GM19468 (cell line): ENCODE data around the gene TBCD.

Experiments used
- ATAC-seq: cut with Tn5 transposase; IDR thresholded peaks from one replicate; pipeline ENCODE4 v1.9.1; 2021; ENCODE audit warnings: mild to moderate bottlenecking, moderate library complexity, moderate number of reproducible peaks; ENCODE audit not compliant: unreplicated experiment; ENCODE audit errors: extremely low read depth

The TBCD gene

GRCh38 chr17:82927661-82928601 lies 176.1 kb downstream of the TBCD start:
- ATAC-seq = no peak

DNA sequence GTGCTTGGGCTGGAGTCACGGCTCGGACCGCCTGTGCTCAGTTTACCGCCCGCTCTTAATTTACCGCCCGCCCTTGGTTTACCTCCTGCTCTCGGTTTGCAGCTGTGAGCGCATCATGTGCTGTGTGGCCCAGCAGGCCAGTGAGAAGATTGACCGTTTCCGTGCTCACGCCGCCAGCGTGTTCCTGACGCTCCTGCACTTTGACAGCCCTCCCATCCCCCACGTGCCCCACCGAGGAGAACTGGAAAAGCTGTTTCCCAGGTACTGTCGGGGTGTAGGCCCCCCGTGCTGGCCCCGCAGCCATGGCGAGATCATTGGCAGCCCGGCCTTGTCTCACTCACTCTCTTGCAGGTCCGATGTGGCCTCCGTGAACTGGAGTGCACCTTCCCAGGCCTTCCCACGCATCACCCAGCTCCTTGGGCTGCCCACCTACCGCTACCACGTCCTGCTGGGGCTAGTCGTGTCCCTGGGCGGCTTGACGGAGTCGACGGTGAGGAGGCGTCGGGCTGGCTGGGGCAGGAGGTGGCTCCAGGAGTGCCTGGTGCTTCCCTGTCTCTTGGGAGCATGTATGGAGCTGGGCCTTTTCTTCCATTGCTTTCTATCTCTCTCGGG lies 177.3 kb downstream of the TBCD start:
- ATAC-seq = no peak

GRCh38 chr17:82929676-82930042 lies 177.8 kb downstream of the TBCD start:
- no peak for ATAC-seq

DNA sequence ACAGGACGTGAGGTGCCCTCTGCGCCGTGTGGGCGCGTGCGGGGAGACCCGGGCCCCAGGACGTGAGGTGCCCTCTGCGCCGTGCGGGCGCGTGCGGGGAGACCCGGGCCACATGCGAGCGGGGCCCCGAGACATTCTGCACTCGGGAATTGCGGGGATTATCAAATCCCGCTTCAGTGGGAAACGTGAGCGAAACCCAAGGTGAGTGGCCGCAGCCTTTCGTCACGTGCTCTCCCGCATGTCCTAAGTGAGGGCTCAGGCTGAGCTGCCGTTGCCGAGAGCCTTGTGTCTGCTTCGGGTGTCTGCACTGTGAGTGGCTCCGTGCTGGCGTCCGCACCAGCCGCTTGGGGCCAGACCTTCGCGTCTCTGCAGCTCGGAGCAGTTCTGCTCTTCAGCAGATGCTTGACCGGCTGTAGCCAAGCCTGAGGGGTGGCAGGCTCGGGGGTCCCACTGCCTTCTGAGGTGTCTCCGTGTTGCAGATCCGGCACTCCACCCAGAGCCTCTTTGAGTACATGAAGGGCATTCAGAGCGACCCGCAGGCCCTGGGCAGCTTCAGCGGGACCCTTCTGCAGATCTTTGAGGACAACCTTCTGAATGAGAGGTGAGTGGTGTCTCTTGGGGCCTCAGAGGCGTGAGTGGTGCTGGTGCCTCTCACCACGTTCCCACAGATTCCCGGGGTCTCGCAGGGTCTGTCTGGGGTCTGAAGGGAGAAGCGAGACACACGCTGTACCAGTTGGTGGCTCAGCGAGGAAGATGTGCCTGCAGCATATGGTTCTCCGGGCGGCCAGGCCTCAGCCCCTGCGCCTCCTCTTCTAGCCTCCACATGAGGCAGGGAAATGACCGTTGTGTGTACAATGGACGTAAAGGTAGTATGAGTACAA lies 178.4 kb downstream of the TBCD start:
- no peak for ATAC-seq

GRCh38 chr17:82930924-82931698 lies 179.2 kb downstream of the TBCD start:
- no peak for ATAC-seq

DNA sequence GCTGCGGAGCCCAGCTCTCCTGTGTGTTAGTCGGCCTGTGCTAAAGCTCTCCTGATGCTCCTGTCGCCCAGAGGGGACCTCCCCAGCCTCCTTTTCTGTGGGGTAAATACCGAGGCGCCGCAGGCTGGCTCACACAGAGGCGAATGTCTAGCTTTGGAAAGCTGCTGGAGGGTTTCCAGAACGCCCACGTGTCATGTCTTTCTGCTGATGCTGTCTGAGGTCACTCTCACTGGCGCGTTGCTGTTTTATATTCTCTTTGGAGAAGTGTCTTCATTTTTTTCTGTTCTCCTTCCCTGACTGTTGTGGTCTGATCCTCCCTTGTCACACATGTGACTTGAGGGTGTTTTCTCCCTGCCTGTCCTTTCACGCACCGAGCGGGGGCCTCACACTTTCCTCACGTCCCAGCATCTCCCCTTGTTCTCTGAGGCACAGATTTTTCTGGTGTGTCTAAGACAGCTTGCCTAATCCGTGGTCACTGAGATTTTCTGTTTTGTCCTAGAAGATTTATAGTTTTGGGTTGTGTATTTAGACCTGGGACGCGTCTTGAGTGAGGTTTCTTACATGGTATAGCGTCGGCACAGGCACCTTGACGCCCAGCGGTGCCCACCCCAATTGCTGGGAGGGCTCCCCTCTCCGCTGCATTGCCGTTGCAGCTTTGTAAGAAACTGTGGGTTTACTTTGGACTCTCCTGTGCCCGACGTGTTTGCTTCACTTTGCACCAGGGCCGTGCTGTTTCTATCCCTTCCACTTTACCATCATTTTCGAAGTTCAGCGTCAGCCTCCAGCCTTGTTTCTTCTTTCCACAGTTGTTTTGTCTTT lies 180.0 kb downstream of the TBCD start:
- no peak for ATAC-seq

- ATAC-seq = no peak
Observed at GRCh38 chr17:82932518-82933310, 180.8 kb downstream of the TBCD start.

DNA sequence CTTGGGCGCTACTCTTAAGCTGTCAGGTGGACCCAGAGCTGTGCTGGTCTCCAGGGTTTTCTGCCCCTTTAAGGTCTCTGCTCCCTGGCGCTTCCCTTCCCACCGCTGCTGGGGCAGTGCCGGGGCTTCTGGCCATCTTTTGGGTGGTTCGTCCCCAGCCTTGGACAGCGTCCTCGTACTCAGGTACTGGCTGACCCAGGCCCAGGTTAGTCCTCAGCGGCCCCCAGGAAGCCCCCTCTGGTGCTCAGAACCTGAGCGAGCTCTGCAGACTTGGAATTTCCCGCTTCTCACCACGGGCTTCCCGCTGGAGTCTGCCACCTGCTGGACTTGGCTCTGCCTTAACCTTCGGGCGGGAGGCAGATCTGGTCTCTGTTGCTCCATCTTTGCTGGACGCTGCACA lies 182.0 kb downstream of the TBCD start:
- no peak for ATAC-seq

- no peak for ATAC-seq
Observed at GRCh38 chr17:82935966-82936767, 184.3 kb downstream of the TBCD start.

DNA sequence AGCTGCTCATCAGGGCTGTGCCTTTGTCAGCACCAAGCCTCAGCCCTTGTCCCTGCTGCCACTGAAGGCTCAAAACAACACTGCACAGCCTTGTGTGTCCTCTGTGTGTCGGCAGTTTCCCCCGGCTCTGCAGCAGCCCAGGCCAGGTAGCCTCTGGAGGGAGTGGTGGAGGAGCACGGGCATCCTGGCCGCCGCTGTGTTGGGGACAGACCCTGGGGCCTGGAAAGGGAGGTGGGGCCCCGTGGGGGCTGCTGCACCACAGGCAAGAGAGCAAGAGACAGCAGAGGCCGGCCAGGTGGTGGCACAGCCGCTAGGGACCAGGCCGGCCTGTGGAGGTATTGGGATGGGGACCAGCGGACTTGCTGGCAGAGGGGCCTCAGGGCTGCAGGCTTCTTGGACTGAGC lies 184.9 kb downstream of the TBCD start:
- no peak for ATAC-seq

GRCh38 chr17:82937411-82938371 lies 185.8 kb downstream of the TBCD start:
- ATAC-seq = no peak

- ATAC-seq = no peak
Observed at GRCh38 chr17:82938486-82938872, 186.6 kb downstream of the TBCD start.

DNA sequence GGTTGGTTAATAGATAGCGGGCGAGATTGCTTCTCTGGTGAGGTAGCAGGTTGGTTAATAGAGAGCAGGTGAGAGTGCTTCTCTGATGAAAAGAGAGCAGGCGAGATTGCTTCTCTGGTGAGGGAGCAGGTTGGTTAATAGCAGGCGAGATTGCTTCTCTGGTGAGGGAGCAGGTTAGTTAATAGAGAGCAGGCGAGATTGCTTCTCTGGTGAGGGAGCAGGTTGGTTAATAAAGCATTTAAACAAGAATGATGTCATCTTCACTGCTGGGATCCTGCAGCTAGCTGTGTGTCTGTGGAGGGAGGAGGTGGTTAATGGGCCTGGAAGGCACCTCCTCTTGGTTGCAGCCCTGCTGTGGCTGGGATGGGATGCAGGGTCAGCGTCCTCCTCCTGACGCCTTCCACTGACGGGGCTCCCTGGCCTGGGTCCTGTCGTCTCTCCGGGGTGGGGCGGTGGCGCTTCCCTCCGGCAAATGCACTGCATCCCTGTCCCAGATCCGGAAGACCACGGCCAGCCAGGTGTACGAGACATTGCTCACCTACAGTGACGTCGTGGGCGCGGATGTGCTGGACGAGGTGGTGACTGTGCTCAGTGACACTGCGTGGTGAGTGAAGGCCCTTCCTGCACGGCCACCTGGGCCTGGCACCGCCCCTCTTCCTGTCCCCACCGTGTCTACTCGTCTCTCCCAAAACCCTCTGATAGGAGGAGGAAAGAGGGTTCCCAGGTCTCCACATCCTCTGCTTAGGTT lies 187.2 kb downstream of the TBCD start:
- ATAC-seq = no peak

- no peak for ATAC-seq
Observed at GRCh38 chr17:82939621-82940135, 187.8 kb downstream of the TBCD start.

DNA sequence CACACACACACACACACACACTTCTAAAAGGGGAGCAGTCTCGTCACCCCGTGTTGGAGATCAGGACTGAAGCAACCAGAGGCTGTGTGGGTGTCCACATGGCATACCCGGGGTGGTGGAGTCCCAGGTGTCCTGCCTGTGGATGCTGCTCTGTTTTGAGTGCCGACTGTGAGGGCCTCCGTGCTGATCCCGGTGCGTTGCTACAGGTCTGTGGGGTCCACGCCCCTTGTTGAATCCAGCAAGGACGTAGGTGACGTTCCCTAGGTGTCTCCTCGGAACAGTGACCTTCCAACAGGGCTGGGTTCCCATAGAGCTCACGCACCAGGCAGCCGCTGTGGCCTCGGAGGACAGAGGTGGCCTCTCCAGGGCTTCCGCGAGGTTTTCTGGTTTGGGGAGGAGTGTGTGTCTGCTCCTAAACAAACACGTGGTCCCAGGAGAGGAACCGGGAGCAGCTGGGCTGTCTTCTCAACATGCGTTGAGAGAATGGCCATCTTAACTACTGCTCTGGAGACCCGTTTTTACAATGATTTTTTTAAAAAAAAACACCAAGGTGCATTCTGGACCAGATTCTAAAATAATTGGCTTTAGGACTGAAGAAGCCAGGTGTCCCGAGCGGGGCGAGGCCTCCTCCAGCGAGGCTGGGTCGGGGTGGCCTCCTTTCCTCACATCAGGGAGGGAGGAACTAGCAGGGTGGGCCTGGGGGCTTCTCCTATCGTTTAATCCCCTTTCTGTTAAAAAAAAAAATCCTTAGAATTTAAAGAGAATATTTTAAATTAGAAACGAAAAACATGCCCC lies 188.6 kb downstream of the TBCD start:
- ATAC-seq = no peak
